ENCODE data around the gene MAP3K20. TPM values are rescaled to one million over a fixed set of nuclear protein-coding genes. Genes with fewer than 3 reads are reported as not detected.
"Not testable (repeated sequence)": the region's sequence is repeated elsewhere in the genome, so short reads cannot be mapped to it uniquely, and the experiment has no call there.

The MAP3K20 gene
- total and polyA plus RNA-seq, 2 donors (not counting 1 experiment from before 2014, with no cell fraction given) = 105 to 138 TPM

- H3K9me3 ChIP-seq (ENCODE audit: control insufficient read depth, insufficient read depth, low read depth, low read length) = no peaks in the 10 kb centered on the region
- peak overlapping the region; percentile 13 for H3K4me2 ChIP-seq (ENCODE audit: extremely low read depth, insufficient read depth, low read length)
- TF ChIP-seq EZH2 (IDR thresholded peaks at IDR 0.05; ENCODE audit: low read length, missing control alignments) = no peak
- TF ChIP-seq CTCF (conservative IDR thresholded peaks at IDR 0.05 in 1 of 2, IDR thresholded peaks at IDR 0.05 in 1 of 2; ENCODE audit: low read depth in 1 of 2, low read length in 2 of 2) = no peak
- no peak overlapping the region for H2AFZ ChIP-seq (ENCODE audit: low read length)
- no peak overlapping the region for H3K9ac ChIP-seq (ENCODE audit: insufficient read depth, low read length)
- H3K36me3 ChIP-seq (ENCODE audit: control insufficient read depth, insufficient read depth, low read length) = no peaks in the 10 kb centered on the region
- peak; percentile 41 to 80 for DNase-seq (ENCODE audit: low read depth in 2 of 2)
- H3K79me2 ChIP-seq (ENCODE audit: control insufficient read depth, insufficient read depth, low read length) = peaks cover under 1% of the 10 kb centered on the region
- no peak overlapping the region for H3K4me3 ChIP-seq (replicated peaks in 1 of 4; ENCODE audit: control extremely low read depth in 1 of 4, insufficient read depth in 1 of 4, low read depth in 3 of 4, low read length in 4 of 4)
- no peaks in the 10 kb centered on the region for H3K4me1 ChIP-seq (ENCODE audit: control insufficient read depth, extremely low read depth, insufficient read depth, low read length)
- H3K27me3 ChIP-seq (ENCODE audit: control insufficient read depth, insufficient read depth, low read length) = no peaks in the 10 kb centered on the region
- no peak overlapping the region for H3K27ac ChIP-seq (ENCODE audit: insufficient read depth, low read length)
- H4K20me1 ChIP-seq (ENCODE audit: control insufficient read depth, extremely low read depth, insufficient read depth, low read length) = no peaks in the 10 kb centered on the region
These were observed 51.2 kb downstream of the MAP3K20 start for GRCh38 chr2:173126819-173127218.

GRCh38 chr2:173128132-173128531 is 52.5 kb downstream of the MAP3K20 start:
- not testable (repeated sequence) for H3K4me3 ChIP-seq (replicated peaks in 1 of 4; ENCODE audit: control extremely low read depth in 1 of 4, insufficient read depth in 1 of 4, low read depth in 3 of 4, low read length in 4 of 4); H3K9ac ChIP-seq (ENCODE audit: insufficient read depth, low read length); H4K20me1 ChIP-seq (ENCODE audit: control insufficient read depth, extremely low read depth, insufficient read depth, low read length); H3K27me3 ChIP-seq (ENCODE audit: control insufficient read depth, insufficient read depth, low read length); H3K36me3 ChIP-seq (ENCODE audit: control insufficient read depth, insufficient read depth, low read length); H3K4me1 ChIP-seq (ENCODE audit: control insufficient read depth, extremely low read depth, insufficient read depth, low read length); H3K27ac ChIP-seq (ENCODE audit: insufficient read depth, low read length); H3K79me2 ChIP-seq (ENCODE audit: control insufficient read depth, insufficient read depth, low read length); DNase-seq (ENCODE audit: low read depth in 2 of 2); H2AFZ ChIP-seq (ENCODE audit: low read length); H3K9me3 ChIP-seq (ENCODE audit: control insufficient read depth, insufficient read depth, low read depth, low read length); H3K4me2 ChIP-seq (ENCODE audit: extremely low read depth, insufficient read depth, low read length)

GRCh38 chr2:173130496-173131465 is 55.1 kb downstream of the MAP3K20 start:
- no peak for DNase-seq (ENCODE audit: low read depth in 2 of 2)
- Histone ChIP-seq H3K4me1 (ENCODE audit: control insufficient read depth, extremely low read depth, insufficient read depth, low read length) (no peaks in the 10 kb centered on the region), H3K36me3 (ENCODE audit: control insufficient read depth, insufficient read depth, low read length) (no peaks in the 10 kb centered on the region), H3K27ac (ENCODE audit: insufficient read depth, low read length) (no peak overlapping the region), H2AFZ (ENCODE audit: low read length) (no peak overlapping the region), H3K79me2 (ENCODE audit: control insufficient read depth, insufficient read depth, low read length) (peaks cover 2% of the 10 kb centered on the region), H3K4me2 (ENCODE audit: extremely low read depth, insufficient read depth, low read length) (no peak overlapping the region), H3K9me3 (ENCODE audit: control insufficient read depth, insufficient read depth, low read depth, low read length) (no peaks in the 10 kb centered on the region), H3K27me3 (ENCODE audit: control insufficient read depth, insufficient read depth, low read length) (no peaks in the 10 kb centered on the region), H3K9ac (ENCODE audit: insufficient read depth, low read length) (no peak overlapping the region), H3K4me3 (replicated peaks in 1 of 4; ENCODE audit: control extremely low read depth in 1 of 4, insufficient read depth in 1 of 4, low read depth in 3 of 4, low read length in 4 of 4) (no peak overlapping the region), H4K20me1 (ENCODE audit: control insufficient read depth, extremely low read depth, insufficient read depth, low read length) (no peaks in the 10 kb centered on the region)
- no peak for TF ChIP-seq EZH2 (IDR thresholded peaks at IDR 0.05; ENCODE audit: low read length, missing control alignments)
- no peak for TF ChIP-seq CTCF (conservative IDR thresholded peaks at IDR 0.05 in 1 of 2, IDR thresholded peaks at IDR 0.05 in 1 of 2; ENCODE audit: low read depth in 1 of 2, low read length in 2 of 2)
